HUDEP-2 (cell line): ENCODE measurements around the gene MALRD1.

Source experiments
- DNase-seq, 76 experiments: peaks; one replicate each; lab custom pipeline; 2025; ENCODE audit not compliant: unreplicated experiment in 76 of 76; lab: John Stamatoyannopoulos, UW

Gene MALRD1

DNA sequence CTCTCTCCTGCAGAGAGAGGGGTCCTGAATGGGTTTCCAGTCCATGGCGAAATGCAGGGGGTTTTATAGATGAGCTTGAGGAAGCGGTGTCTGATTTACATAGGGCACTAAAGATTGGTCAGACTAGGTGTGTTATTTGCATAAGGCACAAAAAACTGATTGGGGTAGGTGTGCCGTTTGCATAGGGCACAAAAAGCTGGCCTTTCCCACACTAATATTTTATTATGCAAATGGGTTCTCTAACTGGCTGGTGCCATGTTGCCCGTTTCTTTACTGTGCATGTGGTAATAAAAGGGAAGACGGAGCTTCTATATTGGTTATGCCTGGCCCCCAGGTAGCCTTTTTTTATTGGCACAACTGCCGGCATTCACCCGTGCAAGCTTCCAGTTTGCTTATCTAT lies 50.2 kb downstream of the MALRD1 start:
- DNase-seq: no peak

DNA sequence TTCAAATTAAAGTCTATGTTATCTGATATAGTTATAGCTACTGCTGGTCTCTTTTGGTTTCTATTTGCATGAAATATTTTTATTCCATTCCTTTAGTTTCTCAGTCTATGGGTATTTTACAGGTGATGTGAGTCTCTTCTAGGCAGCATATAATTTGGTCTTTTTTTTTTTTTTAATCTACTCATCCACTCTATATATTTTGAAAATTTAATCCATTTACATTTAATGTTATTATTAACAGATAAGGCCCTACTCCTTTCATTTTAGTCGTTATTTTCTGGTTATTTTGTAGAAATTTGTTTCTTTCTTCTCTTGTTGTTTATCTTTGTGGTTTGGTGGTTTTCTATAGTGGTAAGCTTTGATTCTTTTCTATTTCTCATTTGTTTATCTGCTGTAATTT lies 58.8 kb downstream of the MALRD1 start:
- DNase-seq: no peak

DNA sequence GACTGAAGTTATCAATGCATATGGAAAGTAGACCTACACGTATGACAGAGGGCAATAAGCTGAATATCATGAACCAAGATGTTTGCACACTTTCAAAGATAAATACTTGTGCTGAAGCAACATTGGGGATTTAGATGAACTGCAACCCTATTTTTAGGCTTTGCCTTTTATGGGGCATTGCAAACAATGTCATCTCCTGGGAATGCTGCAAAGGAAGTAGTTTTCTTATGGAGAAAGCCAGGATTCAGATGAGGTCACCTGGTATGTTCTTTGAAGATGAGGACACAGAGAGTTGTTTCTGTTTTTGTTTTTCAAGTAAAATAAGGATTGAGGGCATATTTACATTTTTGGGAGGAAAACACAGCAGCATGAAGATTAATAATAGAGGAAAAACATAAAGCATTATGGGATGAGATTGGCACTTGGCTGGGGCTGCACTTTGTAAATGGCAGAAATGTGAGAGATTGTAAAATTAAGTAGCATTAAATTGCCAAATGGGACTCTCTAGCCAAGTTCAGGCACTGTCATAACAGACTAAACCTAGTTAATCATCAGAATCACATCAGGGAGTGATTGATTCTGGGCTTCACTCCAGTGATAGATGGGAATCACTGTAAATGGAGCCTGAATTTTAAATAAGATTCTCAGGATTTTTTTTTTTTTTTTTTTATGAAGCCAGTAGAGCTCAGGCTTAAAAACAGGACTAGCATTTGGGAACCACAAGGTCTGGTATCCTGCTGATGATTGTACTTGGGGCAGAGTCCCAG lies 63.1 kb downstream of the MALRD1 start:
- no peak for DNase-seq

DNA sequence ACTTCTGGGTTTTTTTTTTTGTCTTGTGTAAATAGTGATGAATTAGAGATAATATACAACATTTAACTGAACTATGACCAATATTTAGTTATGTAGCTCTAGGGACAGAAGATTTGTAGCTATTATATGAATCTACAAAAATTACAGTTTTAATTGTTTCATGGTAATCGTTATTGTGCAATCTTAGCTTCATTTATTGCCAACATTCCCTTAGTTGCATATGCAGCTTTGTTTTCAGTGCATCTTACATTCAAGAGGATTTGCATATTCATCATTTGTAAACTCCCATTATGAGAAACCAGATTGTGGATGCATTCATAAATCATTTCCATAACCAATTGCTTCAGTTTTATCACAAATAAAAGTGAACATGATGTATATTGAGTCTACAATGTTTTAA lies 68.8 kb downstream of the MALRD1 start:
- no peak for DNase-seq

DNA sequence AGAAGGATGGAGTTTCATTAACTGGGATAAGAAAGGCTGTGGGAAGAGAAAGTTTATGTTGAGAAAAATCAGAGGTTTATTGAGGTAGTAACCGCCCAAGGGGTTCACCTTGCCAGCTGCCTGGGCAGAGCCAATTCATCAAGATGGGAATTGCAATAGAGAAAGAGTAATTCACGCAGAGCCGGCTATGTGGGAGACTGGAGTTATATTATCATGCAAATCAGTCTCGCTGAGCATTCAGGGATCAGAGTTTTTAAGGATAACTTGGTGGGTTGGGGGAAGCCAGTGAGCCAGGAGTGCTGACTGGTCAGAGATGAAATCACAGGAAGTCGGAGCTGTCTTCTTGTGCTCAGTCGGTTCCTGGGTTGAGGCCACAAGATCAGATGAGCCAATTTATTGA lies 70.6 kb downstream of the MALRD1 start:
- DNase-seq: no peak

DNA sequence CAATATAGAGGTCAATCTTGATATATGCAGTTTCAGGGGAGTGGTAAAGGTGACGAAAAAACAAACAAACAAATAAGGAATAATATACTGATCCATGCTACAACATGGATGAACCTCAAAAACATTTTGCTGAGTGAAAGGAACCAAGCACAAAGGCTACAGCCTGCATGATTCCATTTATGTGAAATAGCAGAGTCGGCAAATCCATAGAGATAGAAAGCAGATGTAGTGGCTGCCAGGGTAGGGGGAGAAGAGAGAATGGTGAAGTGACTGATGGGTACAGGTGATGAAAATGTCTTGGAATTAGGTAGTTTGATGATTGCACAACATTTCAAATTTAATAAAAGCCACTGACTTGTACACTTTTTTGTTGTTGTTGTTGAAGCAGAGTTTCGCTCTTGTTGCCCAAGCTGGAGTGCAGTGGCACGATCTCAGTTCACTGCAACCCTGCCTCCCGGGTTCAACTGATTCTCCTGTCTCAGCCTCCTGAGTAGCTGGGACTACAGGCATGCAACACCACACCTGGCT lies 71.8 kb downstream of the MALRD1 start:
- no peak for DNase-seq

DNA sequence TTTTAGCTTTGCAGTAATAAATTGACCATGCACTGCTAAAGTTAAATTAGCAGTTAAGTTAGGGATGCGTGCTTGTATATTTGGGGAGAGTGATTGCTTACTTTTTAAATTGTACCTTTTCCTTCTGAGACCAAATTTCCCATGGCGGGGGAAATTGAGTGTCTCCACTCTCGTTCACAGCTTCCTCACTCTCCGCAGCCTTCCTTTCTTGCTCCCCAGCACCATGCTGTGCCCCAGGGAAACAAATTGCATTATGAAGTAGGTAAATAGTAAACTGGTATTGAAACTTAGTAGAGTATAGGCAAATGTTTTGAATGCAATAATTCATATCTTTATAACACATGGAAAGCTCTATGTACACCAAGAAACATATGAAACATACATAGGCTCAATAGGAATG lies 85.4 kb downstream of the MALRD1 start:
- no peak for DNase-seq

DNA sequence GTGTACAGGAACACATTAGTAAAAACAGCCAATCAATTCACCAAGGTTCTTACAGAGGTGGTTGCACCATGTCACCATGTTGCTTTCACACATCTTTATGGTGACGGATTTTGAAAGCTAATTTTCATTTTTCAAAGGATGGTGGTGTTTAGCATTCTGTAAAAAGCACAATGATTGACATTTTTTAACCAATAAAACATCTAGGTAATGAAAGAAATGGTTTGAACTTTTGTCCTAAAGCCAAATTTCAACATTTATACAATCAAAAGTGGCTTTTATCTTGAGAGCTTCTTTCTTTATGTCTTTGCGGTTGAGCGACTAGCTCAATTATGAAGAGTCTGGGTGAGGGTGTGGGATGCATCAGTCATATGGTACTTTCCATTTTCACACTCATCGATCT lies 94.4 kb downstream of the MALRD1 start:
- no peak for DNase-seq

DNA sequence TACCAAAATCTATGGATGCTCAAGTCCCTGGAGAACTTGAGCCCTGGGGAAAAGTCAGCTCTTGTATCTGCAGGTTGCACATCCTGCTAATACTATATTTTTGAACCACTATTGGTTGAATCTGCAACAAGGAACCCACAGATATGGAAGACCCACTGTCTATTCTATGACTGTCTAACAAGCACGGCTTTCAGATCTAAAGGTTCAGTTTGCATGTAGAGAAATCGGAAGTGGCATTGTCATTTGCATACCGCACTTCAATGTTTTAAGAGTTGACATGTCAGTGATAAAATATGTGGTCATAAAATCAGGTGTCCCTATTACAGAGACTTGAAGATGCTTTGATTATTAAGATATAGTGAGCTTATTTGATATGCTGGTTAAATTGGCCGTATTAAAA lies 95.6 kb downstream of the MALRD1 start:
- DNase-seq: no peak

DNA sequence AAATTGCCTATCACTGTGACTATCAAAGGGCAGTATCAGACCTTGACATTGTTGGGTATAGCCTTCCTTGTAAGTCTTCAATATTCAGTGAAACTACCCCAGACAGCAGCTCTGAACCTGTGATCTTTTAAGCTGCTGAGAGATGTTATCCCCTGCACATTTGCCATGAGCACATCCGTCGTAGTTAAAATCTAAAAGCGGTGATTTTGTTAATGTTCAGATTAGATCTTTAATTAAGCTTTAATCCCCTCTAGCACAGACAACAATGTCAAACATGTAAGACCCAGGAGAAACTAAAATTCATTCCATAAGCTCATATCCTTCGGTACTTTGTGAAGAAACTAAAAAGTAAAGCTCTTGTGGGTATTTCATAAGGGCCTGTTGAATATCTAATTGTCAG lies 105.8 kb downstream of the MALRD1 start:
- no peak for DNase-seq

DNA sequence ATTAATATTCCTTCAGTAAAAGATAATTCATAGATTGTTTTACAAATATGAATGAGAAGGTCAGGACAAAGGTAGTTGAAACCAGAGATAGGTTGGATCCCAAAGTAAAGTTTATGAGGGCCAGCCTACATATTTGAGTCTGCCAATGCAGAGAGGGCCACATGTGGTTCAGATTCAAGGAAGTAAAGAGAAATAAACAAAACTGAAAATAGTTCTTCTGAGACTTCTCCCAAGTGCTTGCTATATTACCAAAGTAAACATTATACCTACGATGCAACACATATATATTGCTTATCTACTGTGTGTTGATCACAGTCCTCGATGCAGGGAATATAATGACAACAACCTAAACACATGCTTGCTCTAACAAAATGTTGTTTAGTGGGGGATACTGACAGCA lies 109.8 kb downstream of the MALRD1 start:
- DNase-seq: no peak

DNA sequence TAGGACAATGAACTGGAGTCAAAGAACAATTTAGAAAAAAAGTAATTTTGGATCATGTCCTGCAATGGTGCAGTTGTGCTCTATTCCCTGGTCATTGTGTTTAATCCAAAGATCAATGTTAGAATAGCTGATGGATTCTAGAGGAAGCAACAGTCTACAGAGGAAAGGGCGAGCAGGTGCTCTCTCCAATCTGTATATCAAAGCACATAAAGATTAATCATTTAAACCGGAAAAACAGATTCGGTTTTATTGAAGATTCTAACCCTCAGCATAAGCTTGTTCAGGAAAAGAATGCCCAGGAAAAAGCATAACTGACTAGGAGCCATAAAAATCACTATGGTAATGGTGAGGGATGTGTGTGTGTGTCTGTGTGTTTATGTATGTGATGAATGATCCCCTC lies 110.3 kb downstream of the MALRD1 start:
- DNase-seq: no peak

DNA sequence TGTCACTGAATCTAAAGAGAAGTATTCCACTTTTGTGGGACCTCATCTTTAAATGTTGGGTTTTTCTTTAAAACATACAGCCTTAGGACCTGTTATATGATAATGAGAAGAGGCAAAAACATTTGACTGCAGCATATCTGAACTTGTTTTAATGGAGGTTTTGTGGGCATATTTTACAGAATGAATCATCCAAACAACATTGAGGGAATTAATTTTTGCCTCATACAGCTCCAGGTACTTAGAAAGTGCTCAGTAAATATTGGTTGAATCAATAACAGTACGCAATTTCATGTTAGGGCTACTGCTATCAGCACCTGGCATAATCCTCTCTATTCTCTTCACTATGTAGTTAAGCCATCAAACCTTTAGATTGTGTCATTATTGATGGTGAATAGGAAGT lies 115.9 kb downstream of the MALRD1 start:
- DNase-seq: no peak

DNA sequence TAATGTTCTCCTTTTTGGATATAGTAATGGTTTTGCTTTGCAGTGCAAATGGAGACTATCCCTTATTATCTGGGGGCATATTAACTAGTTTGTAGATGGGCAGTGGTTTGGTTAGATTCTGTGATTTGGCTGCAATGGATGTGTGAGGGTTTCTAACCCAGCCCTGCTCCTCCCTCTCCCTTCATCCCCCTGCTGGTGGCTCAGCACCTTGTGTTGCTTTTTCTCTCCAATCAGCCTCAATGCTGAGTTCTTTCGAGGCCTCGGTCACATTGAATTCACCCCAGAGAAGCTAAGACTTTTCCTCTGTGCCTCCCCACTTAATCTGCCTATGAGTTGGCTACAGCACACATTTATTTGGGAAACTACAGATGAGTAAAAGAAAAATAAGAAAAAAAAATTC lies 120.0 kb downstream of the MALRD1 start:
- DNase-seq: no peak

DNA sequence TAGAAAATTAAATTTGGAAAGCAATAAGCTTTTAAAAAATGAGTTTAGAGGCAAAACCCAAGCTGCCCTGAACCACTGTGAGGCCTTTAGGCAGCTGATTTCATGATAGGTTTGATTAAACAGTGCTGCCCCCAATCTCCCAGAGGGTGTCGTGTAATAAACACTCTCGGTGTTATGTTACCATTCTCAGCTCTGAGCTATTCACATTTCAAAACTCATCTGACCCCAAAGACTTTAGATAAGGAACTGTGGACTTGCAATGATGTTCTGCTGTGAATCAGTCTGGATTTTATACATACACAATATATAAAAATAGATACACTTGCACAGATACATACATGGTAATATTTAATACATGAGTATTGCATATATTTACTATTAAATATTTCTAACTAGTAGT lies 120.4 kb downstream of the MALRD1 start:
- DNase-seq: no peak

DNA sequence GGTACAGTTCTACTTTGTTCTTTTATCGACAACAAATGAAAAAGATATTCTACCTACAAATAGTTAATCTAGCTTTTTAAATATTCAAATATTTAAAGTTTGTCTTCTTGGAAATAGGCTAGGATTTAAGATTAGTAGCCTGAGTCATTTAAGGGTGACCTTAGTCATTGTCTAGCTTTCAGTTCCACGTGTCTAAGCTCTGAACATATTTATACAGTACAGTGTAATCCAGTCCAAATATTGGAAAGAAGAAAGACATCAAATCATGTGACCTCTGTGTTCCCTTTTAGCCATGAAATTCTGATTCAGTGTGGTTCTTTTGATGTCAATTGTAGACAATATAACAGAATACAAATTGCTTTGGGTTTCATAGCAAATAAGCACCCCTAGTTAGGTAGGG lies 121.1 kb downstream of the MALRD1 start:
- no peak for DNase-seq

DNA sequence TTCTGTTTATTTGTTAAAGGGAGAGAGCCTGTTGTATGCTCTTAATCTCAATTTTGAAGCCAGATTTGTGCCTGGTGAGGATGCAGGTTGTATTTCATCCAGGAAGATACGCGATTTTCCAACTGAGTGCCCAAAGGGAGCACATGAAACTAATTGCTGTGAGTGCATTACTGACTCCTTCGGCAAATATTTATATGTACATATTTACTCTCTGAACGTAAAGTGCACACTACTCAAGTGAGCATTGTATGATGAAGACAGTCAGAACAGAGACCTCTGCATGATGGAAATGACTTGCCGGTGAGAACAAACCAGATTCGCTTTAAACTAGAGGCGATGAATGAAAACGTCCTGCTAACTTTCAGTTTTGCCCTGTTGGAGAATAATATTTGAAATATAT lies 130.1 kb downstream of the MALRD1 start:
- no peak for DNase-seq

DNA sequence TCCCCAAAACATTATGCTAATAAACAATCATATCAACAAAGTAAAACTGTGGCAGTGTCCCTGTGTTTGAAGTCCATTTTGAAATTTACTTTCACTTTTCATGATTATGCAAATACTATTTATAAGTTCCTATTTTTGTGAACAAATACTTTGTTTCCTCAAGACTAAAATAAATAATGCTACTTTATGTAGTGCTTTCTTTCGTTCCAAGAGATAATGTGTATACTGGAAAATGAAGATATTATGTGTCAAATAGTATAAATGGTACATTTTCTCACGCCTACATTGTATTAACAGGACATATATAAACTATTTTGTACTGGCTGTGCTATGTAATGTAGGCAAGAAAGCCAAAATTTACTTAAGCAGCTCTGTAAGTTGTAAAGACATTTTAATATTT lies 136.3 kb downstream of the MALRD1 start:
- no peak for DNase-seq

DNA sequence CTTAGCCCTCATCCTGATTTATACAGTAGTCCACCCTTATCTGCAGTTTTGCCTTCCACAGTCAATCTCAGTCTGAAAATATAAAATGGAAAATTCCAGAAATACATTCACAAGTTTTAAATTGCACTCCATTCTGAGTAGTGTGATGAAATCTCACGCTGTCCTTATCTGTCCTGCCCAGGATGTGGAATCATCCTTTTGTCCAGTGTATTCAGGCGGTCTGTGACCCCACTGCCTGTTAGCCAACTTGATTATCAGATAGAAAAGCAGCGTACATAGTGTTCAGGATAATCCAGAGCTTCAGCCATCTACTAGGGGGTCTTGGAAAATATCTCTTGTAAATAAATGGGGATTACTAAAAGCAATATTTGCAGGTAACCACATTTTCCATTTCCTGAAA lies 146.3 kb downstream of the MALRD1 start:
- DNase-seq: no peak

DNA sequence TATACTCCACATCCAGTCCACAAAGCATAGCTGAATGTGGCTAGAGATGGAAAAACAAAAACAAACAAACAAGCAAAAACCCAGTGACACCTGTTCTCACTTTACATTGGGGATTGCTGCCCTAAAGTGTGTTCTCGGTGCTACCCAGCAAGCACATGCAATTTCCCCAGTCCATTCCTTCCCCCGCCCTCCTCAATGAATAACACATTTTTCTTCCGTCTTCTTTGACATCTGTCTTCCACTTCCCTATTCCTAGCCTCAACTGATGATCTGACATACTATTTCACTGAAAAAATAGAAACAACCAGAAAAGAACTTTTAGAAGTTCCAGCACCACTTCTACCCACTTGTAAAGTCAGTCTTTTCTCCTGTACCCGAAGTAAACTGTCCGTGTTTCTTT lies 147.1 kb downstream of the MALRD1 start:
- no peak for DNase-seq

DNA sequence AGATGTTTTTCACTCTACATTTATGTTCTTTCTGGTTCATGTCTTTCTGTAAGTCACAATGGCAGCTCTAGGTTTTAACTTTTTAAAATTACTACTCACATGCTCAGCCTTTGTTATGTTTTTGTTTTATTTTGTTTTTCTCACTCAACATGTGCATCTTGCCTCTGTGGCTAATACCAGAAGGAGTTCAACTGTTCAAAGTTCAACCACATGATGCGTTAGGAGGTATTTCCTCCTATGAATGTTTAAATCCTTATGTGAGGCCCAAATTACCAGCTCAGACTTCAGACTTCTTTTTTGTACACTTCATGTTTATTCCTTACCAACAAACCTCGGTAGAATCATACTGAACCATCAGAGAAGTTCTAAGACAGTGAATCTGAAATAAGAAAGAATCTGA lies 151.6 kb downstream of the MALRD1 start:
- DNase-seq: no peak

DNA sequence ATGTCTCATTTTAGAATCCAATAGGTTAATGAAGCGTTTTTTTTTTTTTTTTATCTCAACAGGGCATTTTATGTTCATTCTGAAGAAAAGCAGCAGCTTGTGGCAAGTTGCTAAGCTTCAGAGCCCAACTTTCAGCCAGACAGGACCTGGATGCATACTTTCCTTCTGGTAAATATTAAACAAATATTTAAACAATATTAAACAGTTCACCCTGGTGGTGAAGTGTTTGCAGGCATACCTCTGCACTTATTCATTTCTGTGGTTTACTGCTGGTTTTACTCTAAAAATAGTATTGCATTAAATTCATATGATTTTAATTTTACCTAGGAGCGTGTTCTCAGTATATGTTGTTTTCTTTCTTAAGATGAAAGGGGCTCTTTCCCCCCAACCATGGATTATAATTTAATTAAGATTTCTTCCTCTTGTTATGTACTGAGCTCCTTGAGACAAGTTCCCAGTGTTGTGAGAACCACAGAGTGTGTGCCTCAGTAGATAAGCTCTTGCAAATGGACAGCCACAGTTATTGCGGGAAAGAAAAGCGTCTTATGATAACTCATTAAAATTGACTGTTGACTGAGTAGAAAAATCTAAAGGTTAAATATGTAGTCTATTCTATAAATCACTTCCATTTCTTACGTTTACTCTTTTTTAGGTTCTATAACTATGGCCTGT lies 155.8 kb downstream of the MALRD1 start:
- DNase-seq: no peak
